Measurements from ENCODE around the gene DGUOK. TPM values are rescaled to one million over a fixed set of nuclear protein-coding genes. Genes with fewer than 3 reads are reported as not detected.

The DGUOK gene
- total RNA-seq, 1 experiment from 2014 or later = 78.5 TPM

DNA sequence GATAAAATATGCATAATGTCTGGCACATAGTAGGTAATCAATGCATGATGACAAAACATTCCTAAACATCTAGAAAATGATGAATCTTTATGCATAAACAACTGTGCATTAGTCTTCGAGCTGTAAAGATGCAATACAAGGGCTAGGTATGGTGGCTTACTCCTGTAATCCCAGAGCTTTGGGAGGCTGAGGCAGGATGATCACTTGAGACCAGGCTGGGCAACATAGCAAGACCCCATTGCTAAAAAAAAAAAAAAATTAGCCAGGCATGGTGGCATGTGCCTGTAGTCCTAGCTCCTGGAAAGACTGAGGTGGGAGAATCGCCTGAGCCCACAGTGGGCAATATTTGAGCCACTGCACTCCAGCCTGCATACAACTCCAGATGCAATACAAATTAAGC lies 63.3 kb downstream of the DGUOK start:
- no peaks in the 10 kb centered on the region for H3K27me3 ChIP-seq (ENCODE audit: control insufficient read depth, insufficient read depth, low read length)
- H3K4me1 ChIP-seq (ENCODE audit: control insufficient read depth, insufficient read depth, low read length) = peaks cover 28% of the 10 kb centered on the region
- in situ Hi-C loops (cut with HindIII; ENCODE audit: low pct_unique_long_range_greater_than_20kb, low sequenced_read_pairs) (no loop called here), intact Hi-C loops (cut with micrococcal nuclease; ENCODE audit: unreplicated experiment) (no loop called here)
- H3K4me3 ChIP-seq (ENCODE audit: low read depth in 2 of 2, low read length in 2 of 2) = no peak overlapping the region
- BruUV-seq (replicated peaks) = no TSS peak
- ChIA-PET CTCF (no interaction called here), POLR2A (no interaction called here)
- H3K27ac ChIP-seq (ENCODE audit: low read length) = no peak overlapping the region
- TF ChIP-seq, protein P1, sequence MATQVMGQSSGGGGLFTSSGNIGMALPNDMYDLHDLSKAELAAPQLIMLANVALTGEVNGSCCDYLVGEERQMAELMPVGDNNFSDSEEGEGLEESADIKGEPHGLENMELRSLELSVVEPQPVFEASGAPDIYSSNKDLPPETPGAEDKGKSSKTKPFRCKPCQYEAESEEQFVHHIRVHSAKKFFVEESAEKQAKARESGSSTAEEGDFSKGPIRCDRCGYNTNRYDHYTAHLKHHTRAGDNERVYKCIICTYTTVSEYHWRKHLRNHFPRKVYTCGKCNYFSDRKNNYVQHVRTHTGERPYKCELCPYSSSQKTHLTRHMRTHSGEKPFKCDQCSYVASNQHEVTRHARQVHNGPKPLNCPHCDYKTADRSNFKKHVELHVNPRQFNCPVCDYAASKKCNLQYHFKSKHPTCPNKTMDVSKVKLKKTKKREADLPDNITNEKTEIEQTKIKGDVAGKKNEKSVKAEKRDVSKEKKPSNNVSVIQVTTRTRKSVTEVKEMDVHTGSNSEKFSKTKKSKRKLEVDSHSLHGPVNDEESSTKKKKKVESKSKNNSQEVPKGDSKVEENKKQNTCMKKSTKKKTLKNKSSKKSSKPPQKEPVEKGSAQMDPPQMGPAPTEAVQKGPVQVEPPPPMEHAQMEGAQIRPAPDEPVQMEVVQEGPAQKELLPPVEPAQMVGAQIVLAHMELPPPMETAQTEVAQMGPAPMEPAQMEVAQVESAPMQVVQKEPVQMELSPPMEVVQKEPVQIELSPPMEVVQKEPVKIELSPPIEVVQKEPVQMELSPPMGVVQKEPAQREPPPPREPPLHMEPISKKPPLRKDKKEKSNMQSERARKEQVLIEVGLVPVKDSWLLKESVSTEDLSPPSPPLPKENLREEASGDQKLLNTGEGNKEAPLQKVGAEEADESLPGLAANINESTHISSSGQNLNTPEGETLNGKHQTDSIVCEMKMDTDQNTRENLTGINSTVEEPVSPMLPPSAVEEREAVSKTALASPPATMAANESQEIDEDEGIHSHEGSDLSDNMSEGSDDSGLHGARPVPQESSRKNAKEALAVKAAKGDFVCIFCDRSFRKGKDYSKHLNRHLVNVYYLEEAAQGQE (IDR thresholded peaks at IDR 0.05; ENCODE audit: insufficient read depth in 1 of 2, low read depth in 2 of 2, low read length in 1 of 2) = no peak
- TF ChIP-seq SIN3A (IDR thresholded peaks at IDR 0.05; ENCODE audit: borderline replicate concordance, insufficient read depth, low read depth, low read length) (no peak), CTCF (IDR thresholded peaks at IDR 0.05) (no peak), POLR2AphosphoS5 (IDR thresholded peaks at IDR 0.05; ENCODE audit: low read depth, low read length) (no peak)
- ATAC-seq (no peak), DNase-seq (ENCODE audit: low read depth, low spot score) (no peak)
- H3K36me3 ChIP-seq (ENCODE audit: control insufficient read depth, insufficient read depth, low read length) = no peaks in the 10 kb centered on the region
- H3K9me3 ChIP-seq (ENCODE audit: control insufficient read depth, insufficient read depth, low read depth, low read length) = no peaks in the 10 kb centered on the region

DNA sequence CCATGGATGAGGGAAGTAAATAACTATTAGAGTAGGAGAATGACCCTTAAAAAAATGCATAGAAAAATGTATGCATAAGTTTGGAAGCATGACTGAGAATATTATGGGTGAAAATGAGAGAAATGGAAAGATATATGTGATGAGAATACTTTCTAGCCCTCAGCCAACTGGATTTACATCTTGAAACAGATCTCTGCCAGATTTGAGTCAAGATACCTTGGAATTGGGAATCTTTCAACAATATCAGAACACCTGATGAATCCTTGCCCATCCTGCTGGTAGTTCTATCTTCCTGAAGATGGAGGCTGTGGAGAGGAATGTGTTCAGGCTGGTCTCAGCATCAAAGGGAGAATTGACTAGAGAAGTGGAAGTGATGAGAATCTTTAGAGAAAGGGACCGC lies 63.9 kb downstream of the DGUOK start:
- Histone ChIP-seq H3K36me3 (ENCODE audit: control insufficient read depth, insufficient read depth, low read length) (no peaks in the 10 kb centered on the region), H3K4me1 (ENCODE audit: control insufficient read depth, insufficient read depth, low read length) (peaks cover 28% of the 10 kb centered on the region), H3K27ac (ENCODE audit: low read length) (no peak overlapping the region), H3K27me3 (ENCODE audit: control insufficient read depth, insufficient read depth, low read length) (no peaks in the 10 kb centered on the region), H3K9me3 (ENCODE audit: control insufficient read depth, insufficient read depth, low read depth, low read length) (no peaks in the 10 kb centered on the region), H3K4me3 (ENCODE audit: low read depth in 2 of 2, low read length in 2 of 2) (no peak overlapping the region)
- no peak for DNase-seq (ENCODE audit: low read depth, low spot score)
- ChIA-PET CTCF (no interaction called here), POLR2A (no interaction called here)
- no peak for ATAC-seq
- TSS peak; percentile 46 for BruUV-seq (replicated peaks)
- intact Hi-C loops (cut with micrococcal nuclease; ENCODE audit: unreplicated experiment) (no loop called here), in situ Hi-C loops (cut with HindIII; ENCODE audit: low pct_unique_long_range_greater_than_20kb, low sequenced_read_pairs) (no loop called here)
- TF ChIP-seq TCF7L2 (IDR thresholded peaks at IDR 0.05; ENCODE audit: low read depth, low read length) = no peak
- no peak for TF ChIP-seq SIN3A (IDR thresholded peaks at IDR 0.05; ENCODE audit: borderline replicate concordance, insufficient read depth, low read depth, low read length)
- TF ChIP-seq POLR2AphosphoS5 (IDR thresholded peaks at IDR 0.05; ENCODE audit: low read depth, low read length) = no peak
- no peak for TF ChIP-seq CTCF (IDR thresholded peaks at IDR 0.05)
- TF ChIP-seq, protein P1 (IDR thresholded peaks at IDR 0.05; ENCODE audit: insufficient read depth in 1 of 2, low read depth in 2 of 2, low read length in 1 of 2) = no peak
